A673 (cell line): ENCODE results near the gene TFDP2. TPM values are rescaled to one million over a fixed set of nuclear protein-coding genes. Genes with fewer than 3 reads are reported as not detected.

Experiments
- BruUV-seq: library from RNA; stranded (reverse); fragments of 400-500 nt; replicated peaks from 2 replicates; lab custom pipeline; 2021; lab: Mats Ljungman, UMichigan
- CTCF ChIA-PET: fragments of 300-600 bp; sonication (Branson Sonifier 250); formaldehyde crosslinking; loops from one replicate; lab custom pipeline; 2022; ENCODE audit warnings: antibody characterized with exemption; lab: Charles Lee
- POLR2A ChIA-PET: fragments of 300-600 bp; sonication (Branson Sonifier 250); formaldehyde crosslinking; loops from one replicate; lab custom pipeline; 2022; ENCODE audit warnings: antibody characterized with exemption; ENCODE audit not compliant: low non-redundant PET; lab: Charles Lee
- DNase-seq: peaks from one replicate; pipeline ENCODE4 v3.0.0-alpha.2; 2015; ENCODE audit warnings: low spot score
- H3K27ac ChIP-seq: fragments of 200-600 bp; sonication (generic); 2 replicates; pipeline ENCODE4 v1.5.1; 2016; ENCODE audit warnings: mixed run types, low read depth, mild to moderate bottlenecking, mixed read lengths, antibody characterized with exemption, low read length; ENCODE audit not compliant: poor library complexity, severe bottlenecking
- H3K27me3 ChIP-seq: fragments of 200-600 bp; sonication (generic); replicated peaks from 2 replicates; pipeline ENCODE4 v1.6.1; 2017; ENCODE audit warnings: mixed run types, low read depth, mild to moderate bottlenecking, mixed read lengths, antibody characterized with exemption, low read length; ENCODE audit not compliant: insufficient read depth, poor library complexity
- H3K36me3 ChIP-seq: fragments of 200-600 bp; sonication (generic); 2 replicates; pipeline ENCODE4 v1.6.1; 2016; ENCODE audit warnings: mixed run types, mild to moderate bottlenecking, mixed read lengths, antibody characterized with exemption, low read length; ENCODE audit not compliant: insufficient read depth, poor library complexity, severe bottlenecking
- H3K4me1 ChIP-seq: fragments of 200-600 bp; sonication (generic); 2 replicates; pipeline ENCODE4 v1.6.1; 2017; ENCODE audit warnings: mixed run types, mild to moderate bottlenecking, mixed read lengths, antibody characterized with exemption, low read length; ENCODE audit not compliant: insufficient read depth, poor library complexity, severe bottlenecking
- H3K4me3 ChIP-seq: fragments of 200-600 bp; sonication (generic); 2 replicates; pipeline ENCODE4 v1.5.1; 2016; ENCODE audit warnings: low read depth, mixed run types, mild to moderate bottlenecking, mixed read lengths, low read length; ENCODE audit not compliant: poor library complexity, severe bottlenecking
- H3K9me3 ChIP-seq: fragments of 200-600 bp; sonication (generic); 2 replicates; pipeline ENCODE4 v1.6.1; 2016; ENCODE audit warnings: mixed run types, low read depth, mild to moderate bottlenecking, mixed read lengths, antibody characterized with exemption, low read length; ENCODE audit not compliant: poor library complexity, severe bottlenecking
- EZH2 ChIP-seq: fragments of 200-600 bp; sonication (generic); IDR thresholded peaks from 2 replicates; pipeline ENCODE4 v1.6.1; 2017; ENCODE audit warnings: borderline replicate concordance, low read depth, mild to moderate bottlenecking, mixed read lengths, antibody characterized with exemption, low read length; ENCODE audit not compliant: poor library complexity, severe bottlenecking
- intact Hi-C: fragments of 100-400 bp; cut with micrococcal nuclease; formaldehyde crosslinking; loops from one replicate; pipeline ENCODE4 v1.10.0; 2022; ENCODE audit not compliant: unreplicated experiment
- total RNA-seq: library from RNA; stranded (reverse); gene quantifications from 2 replicates; pipeline ENCODE4 v1.2.3, GENCODE V29; 2021
- TF ChIP-seq, protein P1 (sequence below): fragments of 300-800, 200-600 bp; sonication (generic); conservative IDR thresholded peaks from 2 replicates; pipeline ENCODE4 v1.5.1; 2017; ENCODE audit warnings: low read depth, mild to moderate bottlenecking, antibody characterized with exemption, low read length, moderate library complexity, mixed read lengths

Gene TFDP2
- total RNA-seq, 1 experiment from 2014 or later: 41.6 TPM

GRCh38 chr3:142003291-142003690 is 146.1 kb downstream of the TFDP2 start:
- no peak overlapping the region for H3K27ac ChIP-seq
- no peaks in the 10 kb centered on the region for H3K27me3 ChIP-seq
- TF ChIP-seq EZH2: no peak
- TF ChIP-seq, protein P1, sequence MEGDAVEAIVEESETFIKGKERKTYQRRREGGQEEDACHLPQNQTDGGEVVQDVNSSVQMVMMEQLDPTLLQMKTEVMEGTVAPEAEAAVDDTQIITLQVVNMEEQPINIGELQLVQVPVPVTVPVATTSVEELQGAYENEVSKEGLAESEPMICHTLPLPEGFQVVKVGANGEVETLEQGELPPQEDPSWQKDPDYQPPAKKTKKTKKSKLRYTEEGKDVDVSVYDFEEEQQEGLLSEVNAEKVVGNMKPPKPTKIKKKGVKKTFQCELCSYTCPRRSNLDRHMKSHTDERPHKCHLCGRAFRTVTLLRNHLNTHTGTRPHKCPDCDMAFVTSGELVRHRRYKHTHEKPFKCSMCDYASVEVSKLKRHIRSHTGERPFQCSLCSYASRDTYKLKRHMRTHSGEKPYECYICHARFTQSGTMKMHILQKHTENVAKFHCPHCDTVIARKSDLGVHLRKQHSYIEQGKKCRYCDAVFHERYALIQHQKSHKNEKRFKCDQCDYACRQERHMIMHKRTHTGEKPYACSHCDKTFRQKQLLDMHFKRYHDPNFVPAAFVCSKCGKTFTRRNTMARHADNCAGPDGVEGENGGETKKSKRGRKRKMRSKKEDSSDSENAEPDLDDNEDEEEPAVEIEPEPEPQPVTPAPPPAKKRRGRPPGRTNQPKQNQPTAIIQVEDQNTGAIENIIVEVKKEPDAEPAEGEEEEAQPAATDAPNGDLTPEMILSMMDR: no peak
- ChIA-PET CTCF (no interaction called here), POLR2A (interaction anchor here (0.5 kb wide), 1 partner anchor 38 kb away, joined by 3 read pairs; no protein-coding TSS in a partner anchor)
- BruUV-seq: no TSS peak
- no peak overlapping the region for H3K4me3 ChIP-seq
- H3K4me1 ChIP-seq: no peaks in the 10 kb centered on the region
- DNase-seq: peak; percentile 9
- no peaks in the 10 kb centered on the region for H3K9me3 ChIP-seq
- no peaks in the 10 kb centered on the region for H3K36me3 ChIP-seq
- intact Hi-C loops: no loop called here

- no peak for DNase-seq
- Histone ChIP-seq H3K4me1 (no peaks in the 10 kb centered on the region), H3K9me3 (no peaks in the 10 kb centered on the region), H3K27ac (no peak overlapping the region), H3K4me3 (no peak overlapping the region), H3K27me3 (no peaks in the 10 kb centered on the region), H3K36me3 (no peaks in the 10 kb centered on the region)
- POLR2A ChIA-PET: no interaction called here
- BruUV-seq: no TSS peak
- TF ChIP-seq, protein P1: no peak
- TF ChIP-seq EZH2: no peak
- intact Hi-C loops: no loop called here
- CTCF ChIA-PET: no interaction called here
Observed at GRCh38 chr3:142000325-142000870, 148.9 kb downstream of the TFDP2 start.

- Histone ChIP-seq H3K4me1 (no peaks in the 10 kb centered on the region), H3K4me3 (no peak overlapping the region), H3K27me3 (no peaks in the 10 kb centered on the region), H3K27ac (no peak overlapping the region), H3K9me3 (no peaks in the 10 kb centered on the region), H3K36me3 (no peaks in the 10 kb centered on the region)
- CTCF ChIA-PET: no interaction called here
- peak; percentile 37 for DNase-seq
- POLR2A ChIA-PET: no interaction called here
- intact Hi-C loops: loop anchor here (5.0 kb wide), 1 partner anchor 421 kb away; no protein-coding TSS in a partner anchor
- no peak for TF ChIP-seq EZH2
- TF ChIP-seq, protein P1: peak; percentile 54
- no TSS peak for BruUV-seq
Observed at GRCh38 chr3:141998669-141999290, 150.6 kb downstream of the TFDP2 start.
